H9 (cell line): ENCODE results near the gene AGBL4. TPM values are rescaled to one million over a fixed set of nuclear protein-coding genes. Genes with fewer than 3 reads are reported as not detected.

ENCODE experiments used
- DNase-seq: peaks from one replicate; pipeline ENCODE4 v3.0.0-alpha.2; 2017
- H2AFZ ChIP-seq: one replicate; pipeline ENCODE4 v1.6.1; 2013; ENCODE audit warnings: mild to moderate bottlenecking, low read length, control low read depth, moderate library complexity
- H2AK5ac ChIP-seq: 2 replicates; pipeline ENCODE4 v1.6.1; 2013; ENCODE audit warnings: low read length, control low read depth, mixed read lengths; ENCODE audit not compliant: insufficient read length
- H2BK120ac ChIP-seq: one replicate; pipeline ENCODE4 v1.6.1; 2013; ENCODE audit warnings: low read depth, mild to moderate bottlenecking, low read length, control low read depth, inconsistent platforms; ENCODE audit not compliant: poor library complexity, severe bottlenecking
- H2BK12ac ChIP-seq: 2 replicates; pipeline ENCODE4 v1.6.1; 2013; ENCODE audit warnings: low read length, control low read depth, mixed read lengths, low read depth; ENCODE audit not compliant: insufficient read length
- H2BK15ac ChIP-seq: 2 replicates; pipeline ENCODE4 v1.6.1; 2013; ENCODE audit warnings: low read depth, low read length, control low read depth
- H2BK20ac ChIP-seq: one replicate; pipeline ENCODE4 v1.6.1; 2013; ENCODE audit warnings: low read depth, mild to moderate bottlenecking, low read length, control low read depth, inconsistent platforms; ENCODE audit not compliant: poor library complexity, severe bottlenecking
- H2BK5ac ChIP-seq: 2 replicates; pipeline ENCODE4 v1.6.1; 2013; ENCODE audit warnings: low read length, control low read depth, mixed read lengths; ENCODE audit not compliant: insufficient read length
- H3K14ac ChIP-seq: 2 replicates; pipeline ENCODE4 v1.6.1; 2013; ENCODE audit warnings: low read length, control low read depth; ENCODE audit not compliant: insufficient read depth
- H3K18ac ChIP-seq: 2 replicates; pipeline ENCODE4 v1.6.1; 2013; ENCODE audit warnings: low read depth, mild to moderate bottlenecking, mixed read lengths, low read length, control low read depth; ENCODE audit not compliant: insufficient read length
- H3K23ac ChIP-seq: 2 replicates; pipeline ENCODE4 v1.6.1; 2013; ENCODE audit warnings: low read length, control low read depth, mixed read lengths, low read depth; ENCODE audit not compliant: insufficient read length
- H3K23me2 ChIP-seq: 2 replicates; pipeline ENCODE4 v1.6.1; 2013; ENCODE audit warnings: low read depth, mild to moderate bottlenecking, mixed read lengths, low read length, control low read depth; ENCODE audit not compliant: insufficient read length, poor library complexity, severe bottlenecking
- H3K27ac ChIP-seq: 2 replicates; pipeline ENCODE4 v1.5.1; 2013; ENCODE audit warnings: low read length, control low read depth, mixed read lengths, low read depth; ENCODE audit not compliant: insufficient read length
- H3K27me3 ChIP-seq: 2 replicates; pipeline ENCODE4 v1.6.1; 2013; ENCODE audit warnings: low read length, control low read depth, inconsistent platforms; ENCODE audit not compliant: insufficient read depth
- H3K4ac ChIP-seq: 2 replicates; pipeline ENCODE4 v1.6.1; 2013; ENCODE audit warnings: low read depth, mild to moderate bottlenecking, control low read depth, inconsistent platforms, low read length, moderate library complexity
- H3K4me1 ChIP-seq: 2 replicates; pipeline ENCODE4 v1.6.1; 2013; ENCODE audit warnings: low read length, control low read depth, inconsistent platforms; ENCODE audit not compliant: insufficient read depth
- H3K4me2 ChIP-seq: 2 replicates; pipeline ENCODE4 v1.6.1; 2013; ENCODE audit warnings: low read length, control low read depth, mixed read lengths; ENCODE audit not compliant: insufficient read length, insufficient read depth
- H3K56ac ChIP-seq: 2 replicates; pipeline ENCODE4 v1.6.1; 2013; ENCODE audit warnings: low read depth, mild to moderate bottlenecking, mixed read lengths, low read length, control low read depth; ENCODE audit not compliant: insufficient read length
- H3K79me1 ChIP-seq: 2 replicates; pipeline ENCODE4 v1.6.1; 2013; ENCODE audit warnings: low read depth, mild to moderate bottlenecking, moderate library complexity, low read length, control low read depth, inconsistent platforms; ENCODE audit not compliant: insufficient read depth, poor library complexity, severe bottlenecking
- H3K79me2 ChIP-seq: 2 replicates; pipeline ENCODE4 v1.6.1; 2013; ENCODE audit warnings: low read length, control low read depth, inconsistent platforms; ENCODE audit not compliant: insufficient read depth
- H3K9ac ChIP-seq: 2 replicates; pipeline ENCODE4 v1.6.1; 2013; ENCODE audit warnings: low read length, control low read depth, mixed read lengths; ENCODE audit not compliant: insufficient read length; ENCODE audit errors: extremely low read depth
- H3K9me3 ChIP-seq: one replicate; pipeline ENCODE4 v1.6.1; 2013; ENCODE audit warnings: low read depth, low read length, inconsistent platforms; ENCODE audit not compliant: control insufficient read depth
- H3T11ph ChIP-seq: one replicate; pipeline ENCODE4 v1.6.1; 2013; ENCODE audit warnings: mild to moderate bottlenecking, low read length, control low read depth, inconsistent platforms
- H4K20me1 ChIP-seq: one replicate; pipeline ENCODE4 v1.6.1; 2013; ENCODE audit not compliant: control insufficient read depth, insufficient read length, insufficient read depth
- H4K5ac ChIP-seq: 2 replicates; pipeline ENCODE4 v1.6.1; 2013; ENCODE audit warnings: low read depth, mild to moderate bottlenecking, mixed read lengths, low read length, control low read depth; ENCODE audit not compliant: insufficient read length
- H4K8ac ChIP-seq: replicated peaks from 2 replicates; pipeline ENCODE4 v1.6.1; 2013; ENCODE audit warnings: low read length, control low read depth, mixed read lengths, low read depth; ENCODE audit not compliant: insufficient read length
- H4K91ac ChIP-seq: 2 replicates; pipeline ENCODE4 v1.6.1; 2013; ENCODE audit warnings: low read depth, mild to moderate bottlenecking, moderate library complexity, mixed read lengths, low read length, control low read depth; ENCODE audit not compliant: insufficient read length
- H3K27ac Mint-ChIP-seq, 3 experiments: 2 replicates in 2 of 3; 3 replicates in 1 of 3; pipeline ENCODE4 v1.8.0; 2020 to 2021; ENCODE audit warnings: mixed read lengths in 3 of 3, mild to moderate bottlenecking in 1 of 3, moderate library complexity in 1 of 3
- H3K27me3 Mint-ChIP-seq: 2 replicates; pipeline ENCODE4 v1.8.0; 2021; ENCODE audit warnings: low read depth, mild to moderate bottlenecking, moderate library complexity, mixed read lengths
- H3K36me3 Mint-ChIP-seq, 3 experiments: 2 replicates in 2 of 3; 3 replicates in 1 of 3; pipeline ENCODE4 v1.8.0; 2020 to 2021; ENCODE audit warnings: low read depth in 3 of 3, mixed read lengths in 3 of 3; ENCODE audit not compliant: insufficient read depth in 1 of 3
- H3K4me1 Mint-ChIP-seq, 2 experiments: 2 replicates each; pipeline ENCODE4 v1.8.0; 2020; ENCODE audit warnings: mixed read lengths in 2 of 2
- H3K4me3 Mint-ChIP-seq, 2 experiments: 2 replicates in 1 of 2; 3 replicates in 1 of 2; pipeline ENCODE4 v1.8.0; 2020 to 2021; ENCODE audit warnings: mild to moderate bottlenecking in 2 of 2, mixed read lengths in 2 of 2, moderate library complexity in 1 of 2
- H3K9me3 Mint-ChIP-seq, 2 experiments: 2 replicates in 1 of 2; 3 replicates in 1 of 2; pipeline ENCODE4 v1.8.0; 2020; ENCODE audit warnings: mild to moderate bottlenecking in 2 of 2, mixed read lengths in 2 of 2, moderate library complexity in 1 of 2
- WGBS: extraction: QIAGEN DNeasy Blood & Tissue Kit; methylation state at CpG from one replicate; pipeline ENCODE4 v1.1.7; 2013; ENCODE audit warnings: missing lambda C conversion rate, low lambda C conversion rate, mixed read lengths; ENCODE audit not compliant: insufficient read length; ENCODE audit errors: extremely low coverage; 5-methylcytosine and 5-hydroxymethylcytosine counted together
- total RNA-seq: library from RNA; stranded (reverse); gene quantifications from 2 replicates; pipeline ENCODE4 v1.2.1, GENCODE V29; 2021
- TF ChIP-seq, protein P1 (sequence below): fragments of 200-600 bp; sonication (generic); conservative IDR thresholded peaks from 3 replicates; pipeline ENCODE4 v1.8.0; 2021; ENCODE audit warnings: antibody characterized with exemption, mild to moderate bottlenecking

AGBL4 gene
- total RNA-seq, 1 experiment from 2014 or later, result not detected

DNA sequence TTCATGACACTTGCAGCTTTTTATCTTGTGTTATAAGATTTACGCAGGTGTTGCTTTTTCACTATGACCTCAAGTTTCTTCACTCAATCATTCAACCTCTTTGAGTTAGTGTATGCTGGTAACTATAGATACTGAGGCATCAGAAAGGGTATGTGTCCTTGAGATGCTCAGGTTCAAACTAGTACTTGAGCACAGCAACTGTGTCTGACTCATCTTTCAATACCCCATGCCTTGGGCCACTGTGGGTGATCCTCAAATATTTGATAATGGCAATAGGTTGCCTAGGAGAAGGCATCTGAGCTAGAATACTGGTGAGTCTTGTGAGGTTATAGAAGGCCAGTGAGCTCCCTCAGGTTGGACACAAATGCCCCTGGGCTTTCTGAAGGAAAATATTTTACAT lies 1463.6 kb downstream of the AGBL4 start:
- no peak overlapping the region for H3K23ac ChIP-seq
- H3K27me3 ChIP-seq, result no peaks in the 10 kb centered on the region
- H4K91ac ChIP-seq, result no peak overlapping the region
- WGBS, result no CpG with 5 or more reads among the region's 1 CpG
- H3K4ac ChIP-seq, result no peak overlapping the region
- Mint-ChIP-seq H3K27ac (no peak overlapping the region), H3K4me3 (no peak overlapping the region), H3K36me3 (no peaks in the 10 kb centered on the region; a peak in 1 of 7 replicates), H3K4me1 (peaks cover 4 to 6% of the 10 kb centered on the region in 2 experiments; a peak in 3 of 4 replicates), H3K9me3 (no peaks in the 10 kb centered on the region), H3K27me3 (peaks cover 7% of the 10 kb centered on the region)
- no peak for DNase-seq
- no peak overlapping the region for H2BK120ac ChIP-seq
- no peak overlapping the region for H2BK15ac ChIP-seq
- no peaks in the 10 kb centered on the region for H3K79me2 ChIP-seq
- H3K18ac ChIP-seq, result no peak overlapping the region
- no peaks in the 10 kb centered on the region for H3K23me2 ChIP-seq
- H3K27ac ChIP-seq, result no peak overlapping the region
- H3K9ac ChIP-seq, result no peak overlapping the region
- H3K4me2 ChIP-seq, result no peak overlapping the region
- no peak overlapping the region for H2AFZ ChIP-seq
- H2BK5ac ChIP-seq, result no peak overlapping the region
- H4K5ac ChIP-seq, result no peak overlapping the region
- no peak overlapping the region for H4K8ac ChIP-seq
- H3K4me1 ChIP-seq, result no peaks in the 10 kb centered on the region
- H2BK12ac ChIP-seq, result no peak overlapping the region
- H3K9me3 ChIP-seq, result no peaks in the 10 kb centered on the region
- H2AK5ac ChIP-seq, result no peak overlapping the region
- no peaks in the 10 kb centered on the region for H3K79me1 ChIP-seq
- H2BK20ac ChIP-seq, result no peak overlapping the region
- H3K14ac ChIP-seq, result no peak overlapping the region
- TF ChIP-seq, protein P1, sequence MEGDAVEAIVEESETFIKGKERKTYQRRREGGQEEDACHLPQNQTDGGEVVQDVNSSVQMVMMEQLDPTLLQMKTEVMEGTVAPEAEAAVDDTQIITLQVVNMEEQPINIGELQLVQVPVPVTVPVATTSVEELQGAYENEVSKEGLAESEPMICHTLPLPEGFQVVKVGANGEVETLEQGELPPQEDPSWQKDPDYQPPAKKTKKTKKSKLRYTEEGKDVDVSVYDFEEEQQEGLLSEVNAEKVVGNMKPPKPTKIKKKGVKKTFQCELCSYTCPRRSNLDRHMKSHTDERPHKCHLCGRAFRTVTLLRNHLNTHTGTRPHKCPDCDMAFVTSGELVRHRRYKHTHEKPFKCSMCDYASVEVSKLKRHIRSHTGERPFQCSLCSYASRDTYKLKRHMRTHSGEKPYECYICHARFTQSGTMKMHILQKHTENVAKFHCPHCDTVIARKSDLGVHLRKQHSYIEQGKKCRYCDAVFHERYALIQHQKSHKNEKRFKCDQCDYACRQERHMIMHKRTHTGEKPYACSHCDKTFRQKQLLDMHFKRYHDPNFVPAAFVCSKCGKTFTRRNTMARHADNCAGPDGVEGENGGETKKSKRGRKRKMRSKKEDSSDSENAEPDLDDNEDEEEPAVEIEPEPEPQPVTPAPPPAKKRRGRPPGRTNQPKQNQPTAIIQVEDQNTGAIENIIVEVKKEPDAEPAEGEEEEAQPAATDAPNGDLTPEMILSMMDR, result no peak
- H3K56ac ChIP-seq, result no peak overlapping the region
- H4K20me1 ChIP-seq, result no peaks in the 10 kb centered on the region
- H3T11ph ChIP-seq, result no peak overlapping the region
